Transverse colon (tissue), 3 donors: Measurements from ENCODE around the gene DEPP1.

ENCODE experiments used
- EP300 ChIP-seq: sonication (generic); formaldehyde crosslinking; IDR thresholded peaks from one replicate; pipeline ENCODE4 v1.6.1; 2017; ENCODE audit warnings: antibody characterized with exemption, low read depth
- POLR2A ChIP-seq: fragments of 450-650 bp; IDR thresholded peaks from one replicate; pipeline ENCODE4 v1.6.1; 2016; ENCODE audit warnings: antibody characterized with exemption, mild to moderate bottlenecking, moderate library complexity
- TF ChIP-seq, protein P1 (sequence below), 5 experiments: fragments of 200-600 bp in 3 of 5; fragments of 450-650 bp in 2 of 5; sonication (generic) in 3 of 5; IDR thresholded peaks; 1 replicate in 2 of 5; 2 replicates in 3 of 5; pipeline ENCODE4 v1.5.1; 2016 to 2017; ENCODE audit warnings: antibody characterized with exemption in 5 of 5, inconsistent platforms in 3 of 5, mild to moderate bottlenecking in 2 of 5, moderate library complexity in 1 of 5

DNA sequence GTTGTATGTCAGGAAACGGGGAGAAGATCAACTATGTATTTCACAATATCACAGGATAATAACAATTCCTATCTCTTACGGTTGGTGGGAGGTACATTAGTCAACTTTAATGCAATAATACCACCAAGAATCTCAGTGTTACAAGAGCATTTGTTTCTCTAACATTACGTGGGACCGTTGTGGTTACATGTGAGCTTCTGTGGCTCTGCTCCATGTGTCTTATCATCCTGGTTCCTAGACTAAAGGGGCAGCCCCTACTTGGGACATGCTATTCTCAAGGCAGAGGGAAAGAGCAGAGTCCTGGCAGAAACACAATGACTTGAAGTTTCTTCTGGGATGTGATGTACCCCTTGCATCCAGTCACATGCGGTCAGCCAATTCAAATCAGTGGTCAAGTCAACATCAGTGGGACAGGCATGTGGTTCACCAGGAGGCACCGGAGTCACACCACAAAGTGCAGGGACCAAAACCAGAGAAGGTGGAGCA, 19.6 kb upstream of the DEPP1 start:
- no peak for TF ChIP-seq POLR2A
- TF ChIP-seq, protein P1, sequence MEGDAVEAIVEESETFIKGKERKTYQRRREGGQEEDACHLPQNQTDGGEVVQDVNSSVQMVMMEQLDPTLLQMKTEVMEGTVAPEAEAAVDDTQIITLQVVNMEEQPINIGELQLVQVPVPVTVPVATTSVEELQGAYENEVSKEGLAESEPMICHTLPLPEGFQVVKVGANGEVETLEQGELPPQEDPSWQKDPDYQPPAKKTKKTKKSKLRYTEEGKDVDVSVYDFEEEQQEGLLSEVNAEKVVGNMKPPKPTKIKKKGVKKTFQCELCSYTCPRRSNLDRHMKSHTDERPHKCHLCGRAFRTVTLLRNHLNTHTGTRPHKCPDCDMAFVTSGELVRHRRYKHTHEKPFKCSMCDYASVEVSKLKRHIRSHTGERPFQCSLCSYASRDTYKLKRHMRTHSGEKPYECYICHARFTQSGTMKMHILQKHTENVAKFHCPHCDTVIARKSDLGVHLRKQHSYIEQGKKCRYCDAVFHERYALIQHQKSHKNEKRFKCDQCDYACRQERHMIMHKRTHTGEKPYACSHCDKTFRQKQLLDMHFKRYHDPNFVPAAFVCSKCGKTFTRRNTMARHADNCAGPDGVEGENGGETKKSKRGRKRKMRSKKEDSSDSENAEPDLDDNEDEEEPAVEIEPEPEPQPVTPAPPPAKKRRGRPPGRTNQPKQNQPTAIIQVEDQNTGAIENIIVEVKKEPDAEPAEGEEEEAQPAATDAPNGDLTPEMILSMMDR (IDR thresholded peaks at IDR 0.05): no peak
- TF ChIP-seq EP300: no peak
